Progenitor cell of endocrine pancreas (in vitro differentiated cells): ENCODE data around the gene RBM7. TPM values are rescaled to one million over a fixed set of nuclear protein-coding genes. Genes with fewer than 3 reads are reported as not detected.

Source experiments
- DNase-seq: peaks from one replicate; pipeline ENCODE4 v3.0.0; 2021; ENCODE audit warnings: low spot score; ENCODE audit not compliant: unreplicated experiment
- H3K27ac Mint-ChIP-seq: 2 replicates; pipeline ENCODE4 v1.8.0; 2021; ENCODE audit warnings: mild to moderate bottlenecking, moderate library complexity, mixed read lengths
- H3K27me3 Mint-ChIP-seq: 2 replicates; pipeline ENCODE4 v1.8.0; 2021; ENCODE audit warnings: mixed read lengths
- H3K36me3 Mint-ChIP-seq: 2 replicates; pipeline ENCODE4 v1.8.0; 2022; ENCODE audit warnings: mixed read lengths; ENCODE audit not compliant: insufficient read depth
- H3K4me1 Mint-ChIP-seq: 2 replicates; pipeline ENCODE4 v1.8.0; 2021; ENCODE audit warnings: low read depth, mixed read lengths
- H3K4me3 Mint-ChIP-seq: 2 replicates; pipeline ENCODE4 v1.8.0; 2021; ENCODE audit warnings: low read depth, mild to moderate bottlenecking, moderate library complexity, mixed read lengths
- H3K9me3 Mint-ChIP-seq: 2 replicates; pipeline ENCODE4 v1.8.0; 2021; ENCODE audit warnings: low read depth, mixed read lengths
- total RNA-seq: library from RNA; stranded (reverse); gene quantifications from 2 replicates; pipeline ENCODE4 v1.2.1, GENCODE V29; 2021
- TF ChIP-seq, protein P1 (sequence below): fragments of 200-600 bp; sonication (generic); IDR thresholded peaks from one replicate; pipeline ENCODE4 v1.5.0; 2021; ENCODE audit warnings: antibody characterized with exemption, mild to moderate bottlenecking; ENCODE audit not compliant: unreplicated experiment

Gene RBM7
- total RNA-seq, 1 donor from 2014 or later, result 46.8 TPM

DNA sequence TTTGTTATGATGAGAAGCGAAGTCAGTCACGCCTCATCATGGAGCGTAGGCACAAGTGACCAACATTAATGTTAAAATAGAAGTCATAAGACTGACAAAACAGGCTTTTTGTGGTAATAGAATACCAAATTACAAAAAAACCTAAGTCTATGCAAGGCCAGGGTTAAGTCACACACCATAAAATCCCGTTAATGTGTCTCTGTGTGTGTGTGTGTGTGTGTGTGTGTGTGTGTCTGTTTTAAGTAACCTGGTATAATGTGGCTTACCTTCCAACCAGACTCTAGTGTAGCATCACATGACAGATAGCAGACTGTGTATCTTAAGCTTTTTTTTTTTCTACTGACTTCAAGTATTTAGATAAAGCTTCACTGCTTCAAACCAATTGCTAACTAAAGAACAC lies 38.1 kb upstream of the RBM7 start:
- Mint-ChIP-seq H3K27ac (no peak overlapping the region), H3K4me3 (no peak overlapping the region), H3K9me3 (no peaks in the 10 kb centered on the region), H3K4me1 (no peaks in the 10 kb centered on the region), H3K36me3 (no peaks in the 10 kb centered on the region), H3K27me3 (peaks cover 9% of the 10 kb centered on the region)
- TF ChIP-seq, protein P1, sequence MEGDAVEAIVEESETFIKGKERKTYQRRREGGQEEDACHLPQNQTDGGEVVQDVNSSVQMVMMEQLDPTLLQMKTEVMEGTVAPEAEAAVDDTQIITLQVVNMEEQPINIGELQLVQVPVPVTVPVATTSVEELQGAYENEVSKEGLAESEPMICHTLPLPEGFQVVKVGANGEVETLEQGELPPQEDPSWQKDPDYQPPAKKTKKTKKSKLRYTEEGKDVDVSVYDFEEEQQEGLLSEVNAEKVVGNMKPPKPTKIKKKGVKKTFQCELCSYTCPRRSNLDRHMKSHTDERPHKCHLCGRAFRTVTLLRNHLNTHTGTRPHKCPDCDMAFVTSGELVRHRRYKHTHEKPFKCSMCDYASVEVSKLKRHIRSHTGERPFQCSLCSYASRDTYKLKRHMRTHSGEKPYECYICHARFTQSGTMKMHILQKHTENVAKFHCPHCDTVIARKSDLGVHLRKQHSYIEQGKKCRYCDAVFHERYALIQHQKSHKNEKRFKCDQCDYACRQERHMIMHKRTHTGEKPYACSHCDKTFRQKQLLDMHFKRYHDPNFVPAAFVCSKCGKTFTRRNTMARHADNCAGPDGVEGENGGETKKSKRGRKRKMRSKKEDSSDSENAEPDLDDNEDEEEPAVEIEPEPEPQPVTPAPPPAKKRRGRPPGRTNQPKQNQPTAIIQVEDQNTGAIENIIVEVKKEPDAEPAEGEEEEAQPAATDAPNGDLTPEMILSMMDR, result no peak
- DNase-seq, result no peak

DNA sequence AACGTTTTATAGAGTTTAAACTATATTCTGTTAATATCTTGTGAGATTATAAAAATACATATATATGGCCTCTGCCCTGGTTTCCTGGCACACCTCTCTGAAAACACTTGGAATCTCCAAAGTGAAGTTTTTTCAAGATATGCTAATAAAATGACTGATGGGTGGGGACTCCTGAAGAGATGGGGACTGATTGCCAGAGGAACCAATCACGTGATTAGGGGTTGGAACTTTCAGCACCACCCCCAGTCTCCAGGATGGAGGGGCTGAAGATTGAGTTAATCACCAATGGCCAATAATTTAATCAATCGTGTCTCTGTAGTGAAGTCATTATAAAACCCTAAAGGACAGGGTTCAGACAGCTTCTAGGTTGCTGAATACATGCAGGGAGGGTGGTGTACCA lies 37.5 kb upstream of the RBM7 start:
- Mint-ChIP-seq H3K27ac (no peak overlapping the region), H3K4me1 (no peaks in the 10 kb centered on the region), H3K9me3 (no peaks in the 10 kb centered on the region), H3K4me3 (no peak overlapping the region), H3K36me3 (no peaks in the 10 kb centered on the region), H3K27me3 (peaks cover 9% of the 10 kb centered on the region)
- TF ChIP-seq, protein P1, result no peak
- DNase-seq, result no peak

DNA sequence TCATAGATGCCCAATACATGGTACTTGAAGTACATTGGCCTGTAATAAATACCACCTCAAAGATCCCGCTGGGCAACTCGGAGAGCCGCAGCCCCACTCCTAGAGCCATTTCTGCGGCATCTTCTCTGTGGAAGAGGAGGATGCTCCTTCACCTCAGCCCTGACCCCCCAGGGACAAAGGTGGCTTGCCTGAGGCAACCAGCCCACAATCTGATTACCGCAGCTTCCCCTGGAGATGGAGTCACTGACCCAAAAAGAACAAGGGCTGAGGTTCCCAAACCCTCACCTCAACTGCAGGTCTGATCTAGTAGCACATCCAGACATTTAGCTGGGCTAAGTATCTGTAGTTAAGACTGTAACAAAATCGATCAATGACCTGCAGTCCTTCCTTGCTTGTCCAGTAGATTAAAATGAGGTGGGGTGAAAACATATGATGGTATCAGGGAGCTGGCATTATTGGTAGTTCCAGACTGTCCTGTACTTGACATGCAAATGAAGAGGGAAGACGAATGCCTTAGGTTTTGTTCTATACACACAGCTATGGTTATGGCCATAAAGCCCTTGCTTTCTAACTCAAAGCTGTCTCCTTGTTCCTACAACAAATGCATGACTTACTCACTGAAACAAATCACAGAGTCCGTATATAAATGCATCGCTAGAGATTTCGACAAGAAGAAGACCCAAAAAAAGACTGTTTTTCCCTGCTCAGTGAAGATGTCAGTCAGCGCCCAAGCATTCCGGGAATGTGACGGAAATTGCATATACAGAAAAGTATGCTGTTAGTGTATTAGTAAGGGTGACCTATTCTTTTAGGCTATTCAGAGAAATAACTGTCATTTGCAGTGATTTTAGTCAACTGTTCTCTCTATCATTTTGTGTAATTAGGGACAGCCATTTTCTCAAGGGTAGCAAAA lies 33.9 kb upstream of the RBM7 start:
- TF ChIP-seq, protein P1, result no peak
- no peak for DNase-seq
- peaks cover 9% of the 10 kb centered on the region for H3K27me3 Mint-ChIP-seq
- H3K27ac Mint-ChIP-seq, result no peak overlapping the region
- no peaks in the 10 kb centered on the region for H3K9me3 Mint-ChIP-seq
- H3K4me1 Mint-ChIP-seq, result no peaks in the 10 kb centered on the region
- H3K4me3 Mint-ChIP-seq, result no peak overlapping the region
- H3K36me3 Mint-ChIP-seq, result no peaks in the 10 kb centered on the region

DNA sequence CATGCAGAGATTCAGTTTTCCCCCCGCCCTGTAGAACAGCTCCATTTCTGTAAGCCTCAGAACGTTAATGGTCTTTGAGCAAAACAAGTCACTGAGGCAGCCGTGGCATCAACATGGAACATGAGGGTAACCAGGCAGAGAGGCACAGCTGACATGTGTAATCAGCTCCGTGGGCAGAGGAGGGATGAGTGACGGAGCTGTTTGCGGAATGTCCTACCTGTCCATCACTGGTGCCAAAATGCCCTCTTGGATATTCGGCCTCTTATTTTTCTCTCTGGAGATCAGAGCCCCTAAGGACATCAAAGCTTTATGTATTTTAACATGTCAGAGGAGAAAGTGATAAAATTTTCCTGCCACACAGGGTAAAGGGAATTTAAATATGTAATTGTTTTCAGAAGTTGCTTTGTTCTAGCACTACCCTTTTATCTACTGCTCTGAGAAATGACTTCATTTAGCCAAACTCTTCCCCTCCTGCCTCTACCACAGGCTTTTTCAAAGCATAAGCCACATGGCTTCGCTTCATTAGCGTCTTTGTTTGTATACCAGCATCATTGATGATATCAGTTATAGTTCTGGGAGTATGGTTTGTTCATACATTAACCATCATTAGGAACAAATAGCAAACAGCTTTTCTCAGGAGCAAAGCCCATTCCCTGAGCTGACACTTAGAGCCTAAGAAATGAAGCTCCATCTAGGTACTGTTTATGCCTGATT lies 33.1 kb upstream of the RBM7 start:
- no peaks in the 10 kb centered on the region for H3K36me3 Mint-ChIP-seq
- H3K27me3 Mint-ChIP-seq, result peaks cover 13% of the 10 kb centered on the region
- TF ChIP-seq, protein P1, result no peak
- DNase-seq, result no peak
- no peak overlapping the region for H3K27ac Mint-ChIP-seq
- no peak overlapping the region for H3K4me3 Mint-ChIP-seq
- H3K4me1 Mint-ChIP-seq, result no peaks in the 10 kb centered on the region
- H3K9me3 Mint-ChIP-seq, result no peaks in the 10 kb centered on the region

DNA sequence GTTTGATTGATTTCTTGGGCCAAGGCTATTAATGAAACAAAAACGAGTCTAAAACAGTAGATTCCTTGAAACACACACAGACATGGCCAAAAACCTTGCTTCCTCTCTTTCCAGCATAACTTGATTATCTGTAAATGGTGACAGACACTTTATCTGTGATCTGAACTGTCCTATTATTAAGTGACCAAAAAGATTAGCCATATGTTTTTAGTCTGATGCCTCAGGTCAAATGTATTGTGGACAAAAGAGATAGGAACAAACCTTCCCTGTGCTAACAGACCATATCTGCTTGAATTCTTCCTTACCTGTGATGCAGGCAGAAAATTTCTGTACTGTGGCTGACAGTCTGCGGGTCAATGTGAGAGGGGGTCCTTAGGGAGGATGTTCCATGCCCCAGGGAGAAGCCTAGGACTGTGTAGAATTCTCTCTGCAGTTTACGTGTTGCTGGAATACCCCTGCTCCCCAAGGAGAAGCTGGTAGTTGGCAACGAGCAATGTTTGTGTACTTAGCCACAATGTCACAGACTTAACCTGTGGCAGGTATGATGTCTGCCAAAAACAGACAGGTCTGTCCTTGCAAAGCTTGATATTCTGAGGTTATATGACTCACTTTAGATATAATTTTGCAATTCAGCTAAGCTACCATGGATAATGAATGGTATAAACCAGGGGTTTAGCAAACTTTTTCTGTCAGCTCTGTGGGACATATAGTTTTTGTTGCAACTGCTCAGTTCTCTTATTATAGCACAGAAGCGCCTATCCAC lies 31.4 kb upstream of the RBM7 start:
- no peak for DNase-seq
- no peaks in the 10 kb centered on the region for H3K36me3 Mint-ChIP-seq
- H3K4me3 Mint-ChIP-seq, result no peak overlapping the region
- H3K4me1 Mint-ChIP-seq, result no peaks in the 10 kb centered on the region
- H3K9me3 Mint-ChIP-seq, result no peaks in the 10 kb centered on the region
- TF ChIP-seq, protein P1, result no peak
- no peak overlapping the region for H3K27ac Mint-ChIP-seq
- peaks cover 12% of the 10 kb centered on the region for H3K27me3 Mint-ChIP-seq
